ENCODE measurements around the gene TMEM121.

TMEM121 gene

GRCh38 chr14:105484069-105484996, 42.0 kb upstream of the TMEM121 start:
- Mint-ChIP-seq H3K4me3 (peak overlapping the region; percentile 1), H3K27me3 (ENCODE audit: low read depth) (peaks cover 11% of the 10 kb centered on the region), H3K4me1 (ENCODE audit: low read depth) (peaks cover 27% of the 10 kb centered on the region), H3K36me3 (ENCODE audit: low read depth) (peaks cover 3% of the 10 kb centered on the region), H3K27ac (peak overlapping the region; percentile 81), H3K9me3 (no peaks in the 10 kb centered on the region)
- no peak for DNase-seq (ENCODE audit: low spot score)

GRCh38 chr14:105484997-105485393, 41.4 kb upstream of the TMEM121 start:
- H3K27ac Mint-ChIP-seq, result peak overlapping the region; percentile 63
- no peak for DNase-seq (ENCODE audit: low spot score)
- H3K9me3 Mint-ChIP-seq, result no peaks in the 10 kb centered on the region
- H3K4me3 Mint-ChIP-seq, result no peak overlapping the region
- H3K27me3 Mint-ChIP-seq (ENCODE audit: low read depth), result peaks cover 5% of the 10 kb centered on the region
- H3K36me3 Mint-ChIP-seq (ENCODE audit: low read depth), result peaks cover 7% of the 10 kb centered on the region
- H3K4me1 Mint-ChIP-seq (ENCODE audit: low read depth), result peaks cover 31% of the 10 kb centered on the region

- Mint-ChIP-seq H3K27me3 (ENCODE audit: low read depth) (no peaks in the 10 kb centered on the region), H3K4me3 (peak overlapping the region; percentile 29), H3K27ac (peak overlapping the region; percentile 67), H3K4me1 (ENCODE audit: low read depth) (peaks cover 31% of the 10 kb centered on the region), H3K9me3 (no peaks in the 10 kb centered on the region), H3K36me3 (ENCODE audit: low read depth) (peaks cover 7% of the 10 kb centered on the region)
- DNase-seq (ENCODE audit: low spot score), result peak; percentile 39
Measured at GRCh38 chr14:105485739-105486162, 40.6 kb upstream of the TMEM121 start.

- DNase-seq (ENCODE audit: low spot score), result no peak
- Mint-ChIP-seq H3K9me3 (no peaks in the 10 kb centered on the region), H3K27me3 (ENCODE audit: low read depth) (no peaks in the 10 kb centered on the region), H3K4me1 (ENCODE audit: low read depth) (peaks cover 26% of the 10 kb centered on the region), H3K27ac (peak within 1 kb of the TSS; percentile 88), H3K36me3 (ENCODE audit: low read depth) (peaks cover 7% of the 10 kb centered on the region), H3K4me3 (peak within 1 kb of the TSS; percentile 91)
Measured at GRCh38 chr14:105486163-105486973, 40.0 kb upstream of the TMEM121 start, which contains the start of gene CRIP1. CRIP1 (plus strand) TSS chr14:105486886; CDS start chr14:105487260, 374 bp downstream.

GRCh38 chr14:105486974-105487448, 39.4 kb upstream of the TMEM121 start:
- H3K27me3 Mint-ChIP-seq (ENCODE audit: low read depth), result no peaks in the 10 kb centered on the region
- DNase-seq (ENCODE audit: low spot score), result peak; percentile 50
- H3K9me3 Mint-ChIP-seq, result no peaks in the 10 kb centered on the region
- peak overlapping the region; percentile 88 for H3K27ac Mint-ChIP-seq
- H3K4me3 Mint-ChIP-seq, result peak overlapping the region; percentile 91
- peaks cover 26% of the 10 kb centered on the region for H3K4me1 Mint-ChIP-seq (ENCODE audit: low read depth)
- peaks cover 10% of the 10 kb centered on the region for H3K36me3 Mint-ChIP-seq (ENCODE audit: low read depth)

GRCh38 chr14:105487449-105487985, 38.9 kb upstream of the TMEM121 start:
- peaks cover 21% of the 10 kb centered on the region for H3K4me1 Mint-ChIP-seq (ENCODE audit: low read depth)
- no peaks in the 10 kb centered on the region for H3K9me3 Mint-ChIP-seq
- peak; percentile 70 for DNase-seq (ENCODE audit: low spot score)
- H3K4me3 Mint-ChIP-seq, result peak overlapping the region; percentile 91
- peaks cover 11% of the 10 kb centered on the region for H3K36me3 Mint-ChIP-seq (ENCODE audit: low read depth)
- peak overlapping the region; percentile 88 for H3K27ac Mint-ChIP-seq
- H3K27me3 Mint-ChIP-seq (ENCODE audit: low read depth), result no peaks in the 10 kb centered on the region

- Mint-ChIP-seq H3K4me1 (ENCODE audit: low read depth) (peaks cover 19% of the 10 kb centered on the region), H3K36me3 (ENCODE audit: low read depth) (peaks cover 11% of the 10 kb centered on the region), H3K27ac (peak overlapping the region; percentile 88), H3K27me3 (ENCODE audit: low read depth) (no peaks in the 10 kb centered on the region), H3K9me3 (no peaks in the 10 kb centered on the region), H3K4me3 (peak overlapping the region; percentile 91)
- no peak for DNase-seq (ENCODE audit: low spot score)
Measured at GRCh38 chr14:105487986-105488777, 38.2 kb upstream of the TMEM121 start.

GRCh38 chr14:105488781-105489541, 37.4 kb upstream of the TMEM121 start:
- no peak for DNase-seq (ENCODE audit: low spot score)
- no peaks in the 10 kb centered on the region for H3K9me3 Mint-ChIP-seq

GRCh38 chr14:105489542-105490266, 36.7 kb upstream of the TMEM121 start:
- peaks cover 13% of the 10 kb centered on the region for H3K4me1 Mint-ChIP-seq (ENCODE audit: low read depth)
- H3K27me3 Mint-ChIP-seq (ENCODE audit: low read depth), result no peaks in the 10 kb centered on the region
- peak; percentile 84 for DNase-seq (ENCODE audit: low spot score)
- no peaks in the 10 kb centered on the region for H3K9me3 Mint-ChIP-seq
- peaks cover 11% of the 10 kb centered on the region for H3K36me3 Mint-ChIP-seq (ENCODE audit: low read depth)
- H3K27ac Mint-ChIP-seq, result peak overlapping the region; percentile 92
- peak overlapping the region; percentile 84 for H3K4me3 Mint-ChIP-seq

More at GRCh38 chr14:105488781-105489541, 37.4 kb upstream of the TMEM121 start:
- peak overlapping the region; percentile 91 for H3K4me3 Mint-ChIP-seq
- H3K27ac Mint-ChIP-seq, result peak overlapping the region; percentile 92
- peaks cover 19% of the 10 kb centered on the region for H3K4me1 Mint-ChIP-seq (ENCODE audit: low read depth)
- H3K36me3 Mint-ChIP-seq (ENCODE audit: low read depth), result peaks cover 11% of the 10 kb centered on the region
- no peaks in the 10 kb centered on the region for H3K27me3 Mint-ChIP-seq (ENCODE audit: low read depth)

- Mint-ChIP-seq H3K36me3 (ENCODE audit: low read depth) (peaks cover 11% of the 10 kb centered on the region), H3K9me3 (no peaks in the 10 kb centered on the region), H3K27me3 (ENCODE audit: low read depth) (no peaks in the 10 kb centered on the region), H3K27ac (peak overlapping the region; percentile 26), H3K4me3 (peak overlapping the region; percentile 84), H3K4me1 (ENCODE audit: low read depth) (peaks cover 13% of the 10 kb centered on the region)
- DNase-seq (ENCODE audit: low spot score), result no peak
Measured at GRCh38 chr14:105490267-105490571, 36.2 kb upstream of the TMEM121 start.

GRCh38 chr14:105490572-105491365, 35.6 kb upstream of the TMEM121 start, which contains the start of gene TEDC1:
TEDC1 (plus strand) TSS chr14:105491246; CDS start chr14:105491376, 130 bp downstream.
- peaks cover 11% of the 10 kb centered on the region for H3K36me3 Mint-ChIP-seq (ENCODE audit: low read depth)
- H3K9me3 Mint-ChIP-seq, result no peaks in the 10 kb centered on the region
- no peaks in the 10 kb centered on the region for H3K27me3 Mint-ChIP-seq (ENCODE audit: low read depth)
- H3K4me3 Mint-ChIP-seq, result peak within 1 kb of the TSS; percentile 87
- DNase-seq (ENCODE audit: low spot score), result peak; percentile 100
- H3K27ac Mint-ChIP-seq, result peak within 1 kb of the TSS; percentile 96
- H3K4me1 Mint-ChIP-seq (ENCODE audit: low read depth), result peaks cover 11% of the 10 kb centered on the region

Measured in T-helper 2 cell treated with Interferon-gamma antibody and Interleukin-4, amounts not matched to agents 5 μg/mL and 100 μg/mL, for 36 hours (primary cell).